ENCODE measurements around the gene KLK11. TPM values are rescaled to one million over a fixed set of nuclear protein-coding genes. Genes with fewer than 3 reads are reported as not detected.

KLK11 gene
- total and polyA plus RNA-seq, 10 donors: 0.09 to 0.29 TPM; not detected in 8

DNA sequence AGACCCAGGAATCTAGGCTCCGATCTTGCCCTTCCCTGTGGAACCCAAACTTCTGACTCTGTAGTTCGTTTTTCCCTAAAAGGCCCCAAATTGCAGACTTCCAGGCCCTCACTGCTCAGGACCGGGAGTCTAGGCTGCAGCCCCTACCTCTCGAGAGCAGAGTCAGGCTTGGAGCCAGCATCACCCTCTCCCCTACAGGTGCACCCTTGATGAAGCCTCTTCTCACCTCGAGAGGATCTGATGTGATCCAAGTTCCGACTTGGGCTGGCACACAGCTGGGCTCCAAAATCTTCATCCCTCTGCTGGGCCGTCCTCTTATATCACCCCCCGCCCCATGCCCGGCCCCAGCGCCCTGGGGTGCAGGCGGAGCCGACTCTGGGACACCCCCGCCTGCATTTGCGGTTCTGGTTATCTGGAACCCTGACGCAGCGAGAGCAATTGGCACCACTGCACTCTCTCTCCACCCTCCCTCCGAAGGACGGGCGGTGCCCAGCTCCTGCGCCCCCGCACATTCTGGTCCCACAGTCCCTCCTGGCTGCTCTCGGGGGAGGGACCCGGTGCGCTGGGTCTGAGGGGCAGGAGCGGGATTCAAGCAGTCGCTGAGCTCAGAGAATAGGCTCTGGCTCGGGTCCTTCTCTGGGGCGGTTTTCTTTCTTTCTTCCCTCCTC, 42.7 kb downstream of the KLK11 start, which contains the start of gene KLK7:
KLK7 (minus strand) TSS at position 293 of the 668 bp plus-strand sequence. CDS start 1,518 bp downstream, outside the sequence.
- intact Hi-C loops (cut with DNase I; ENCODE audit: low total_unique reads): no loop called here
- no peak within 1 kb of the TSS for H3K27ac ChIP-seq
- no peaks in the 10 kb centered on the region for H3K36me3 ChIP-seq
- H3K4me1 ChIP-seq: no peaks in the 10 kb centered on the region
- peaks cover 0 to 75% (median 0%) of the 10 kb centered on the region in 7 donors for H3K27me3 ChIP-seq (replicated peaks in 1 of 7)
- TF ChIP-seq, protein P1, sequence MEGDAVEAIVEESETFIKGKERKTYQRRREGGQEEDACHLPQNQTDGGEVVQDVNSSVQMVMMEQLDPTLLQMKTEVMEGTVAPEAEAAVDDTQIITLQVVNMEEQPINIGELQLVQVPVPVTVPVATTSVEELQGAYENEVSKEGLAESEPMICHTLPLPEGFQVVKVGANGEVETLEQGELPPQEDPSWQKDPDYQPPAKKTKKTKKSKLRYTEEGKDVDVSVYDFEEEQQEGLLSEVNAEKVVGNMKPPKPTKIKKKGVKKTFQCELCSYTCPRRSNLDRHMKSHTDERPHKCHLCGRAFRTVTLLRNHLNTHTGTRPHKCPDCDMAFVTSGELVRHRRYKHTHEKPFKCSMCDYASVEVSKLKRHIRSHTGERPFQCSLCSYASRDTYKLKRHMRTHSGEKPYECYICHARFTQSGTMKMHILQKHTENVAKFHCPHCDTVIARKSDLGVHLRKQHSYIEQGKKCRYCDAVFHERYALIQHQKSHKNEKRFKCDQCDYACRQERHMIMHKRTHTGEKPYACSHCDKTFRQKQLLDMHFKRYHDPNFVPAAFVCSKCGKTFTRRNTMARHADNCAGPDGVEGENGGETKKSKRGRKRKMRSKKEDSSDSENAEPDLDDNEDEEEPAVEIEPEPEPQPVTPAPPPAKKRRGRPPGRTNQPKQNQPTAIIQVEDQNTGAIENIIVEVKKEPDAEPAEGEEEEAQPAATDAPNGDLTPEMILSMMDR (IDR thresholded peaks at IDR 0.05 in 8 of 11, conservative IDR thresholded peaks at IDR 0.05 in 3 of 11): no peak
- TF ChIP-seq POLR2AphosphoS5 (IDR thresholded peaks at IDR 0.05) (no peak), POLR2A (IDR thresholded peaks at IDR 0.05) (no peak)
- no peak within 1 kb of the TSS for H3K4me3 ChIP-seq
- 16 to 32% (median 21%) methylated on average over 27 to 28 of the region's 28 CpGs for WGBS, 5 donors
- no peak for DNase-seq
- H3K9me3 ChIP-seq: no peaks in the 10 kb centered on the region

DNA sequence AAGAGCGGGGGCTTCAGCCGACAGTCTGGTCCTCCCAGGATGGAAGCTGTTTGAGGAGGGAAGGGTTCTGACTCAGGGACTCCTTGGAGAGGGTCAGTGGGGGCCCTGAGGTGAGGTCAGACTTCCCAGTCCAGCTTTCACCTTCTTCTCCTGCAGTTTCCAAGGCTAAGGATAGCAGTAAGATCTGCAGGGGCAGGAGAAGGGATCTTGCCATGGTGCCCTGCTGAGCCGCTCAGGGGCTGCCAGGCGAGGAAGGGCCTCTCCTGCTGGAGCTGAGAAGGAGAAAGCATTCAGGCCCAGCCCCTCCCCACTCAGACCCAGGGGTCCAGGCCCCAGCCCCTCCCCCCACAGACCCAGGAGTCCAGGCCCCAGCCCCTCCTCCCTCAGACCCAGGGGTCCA, 44.2 kb downstream of the KLK11 start:
- H3K27ac ChIP-seq: no peak overlapping the region
- H3K9me3 ChIP-seq: no peaks in the 10 kb centered on the region
- no peak overlapping the region for H3K4me3 ChIP-seq
- TF ChIP-seq, protein P1 (IDR thresholded peaks at IDR 0.05 in 8 of 11, conservative IDR thresholded peaks at IDR 0.05 in 3 of 11): no peak
- no peak for TF ChIP-seq POLR2AphosphoS5 (IDR thresholded peaks at IDR 0.05)
- no peak for TF ChIP-seq POLR2A (IDR thresholded peaks at IDR 0.05)
- intact Hi-C loops (cut with DNase I; ENCODE audit: low total_unique reads): no loop called here
- no peaks in the 10 kb centered on the region for H3K36me3 ChIP-seq
- peaks cover 0 to 70% (median 0%) of the 10 kb centered on the region in 7 donors for H3K27me3 ChIP-seq (replicated peaks in 1 of 7)
- no peaks in the 10 kb centered on the region for H3K4me1 ChIP-seq
- WGBS, 5 donors: 80 to 85% (median 82%) methylated on average over 4 of the region's 4 CpGs
- DNase-seq: no peak

DNA sequence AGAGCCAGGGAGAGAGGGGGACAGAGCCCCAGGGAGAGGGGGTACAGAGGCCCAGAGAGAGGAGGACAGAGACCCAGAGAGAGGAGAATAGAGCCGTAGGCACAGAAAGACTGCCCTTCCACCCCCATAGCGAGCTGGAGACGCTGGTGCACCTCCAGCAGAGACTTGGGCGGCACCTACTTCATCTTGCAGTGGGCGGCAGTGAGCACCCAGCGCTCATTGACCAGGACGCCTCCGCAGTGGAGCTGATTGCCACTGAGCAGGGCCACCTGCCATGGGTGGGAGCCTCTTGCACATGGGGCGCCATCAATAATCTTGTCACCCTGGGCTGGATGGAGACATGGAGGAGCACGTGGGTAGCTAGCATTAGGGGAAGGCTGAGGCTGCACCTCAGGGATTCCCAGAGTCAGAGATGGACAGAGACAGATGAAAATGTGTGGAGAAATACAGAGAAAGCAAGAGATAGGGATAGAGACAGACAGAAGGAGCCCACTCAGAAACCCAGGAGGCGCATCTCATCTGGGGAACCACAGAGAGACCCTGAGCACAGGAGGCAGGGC, 44.7 kb downstream of the KLK11 start:
- TF ChIP-seq, protein P1 (IDR thresholded peaks at IDR 0.05 in 8 of 11, conservative IDR thresholded peaks at IDR 0.05 in 3 of 11): no peak
- no peak for TF ChIP-seq POLR2A (IDR thresholded peaks at IDR 0.05)
- no peak for TF ChIP-seq POLR2AphosphoS5 (IDR thresholded peaks at IDR 0.05)
- H3K27me3 ChIP-seq (replicated peaks in 1 of 7): peaks cover 0 to 65% (median 0%) of the 10 kb centered on the region in 7 donors
- no peaks in the 10 kb centered on the region for H3K4me1 ChIP-seq
- no peaks in the 10 kb centered on the region for H3K36me3 ChIP-seq
- no peaks in the 10 kb centered on the region for H3K9me3 ChIP-seq
- DNase-seq: no peak
- 56 to 71% (median 64%) methylated on average over 11 of the region's 11 CpGs for WGBS, 5 donors
- intact Hi-C loops (cut with DNase I; ENCODE audit: low total_unique reads): no loop called here
- no peak overlapping the region for H3K27ac ChIP-seq
- H3K4me3 ChIP-seq: no peak overlapping the region

- Histone ChIP-seq H3K4me3 (no peak overlapping the region), H3K27ac (no peak overlapping the region), H3K27me3 (replicated peaks in 1 of 7) (peaks cover 0 to 62% (median 0%) of the 10 kb centered on the region in 7 donors), H3K36me3 (no peaks in the 10 kb centered on the region), H3K9me3 (no peaks in the 10 kb centered on the region), H3K4me1 (no peaks in the 10 kb centered on the region)
- no peak for DNase-seq
- TF ChIP-seq, protein P1 (IDR thresholded peaks at IDR 0.05 in 8 of 11, conservative IDR thresholded peaks at IDR 0.05 in 3 of 11): no peak
- TF ChIP-seq POLR2A (IDR thresholded peaks at IDR 0.05) (no peak), POLR2AphosphoS5 (IDR thresholded peaks at IDR 0.05) (no peak)
- WGBS, 5 donors: 69 to 76% (median 71%) methylated on average over 8 to 13 of the region's 13 CpGs
- intact Hi-C loops (cut with DNase I; ENCODE audit: low total_unique reads): no loop called here
These were observed 46.2 kb downstream of the KLK11 start for GRCh38 chr19:50980208-50980607.
